ENCODE results near the gene WDR77. TPM values are rescaled to one million over a fixed set of nuclear protein-coding genes. Genes with fewer than 3 reads are reported as not detected.

The WDR77 gene
- polyA plus RNA-seq, 1 donor, result 35.3 TPM

Other genes starting within 250 kb of the WDR77 start
- gene DENND2D, start 248.6 kb downstream of the WDR77 start, polyA plus RNA-seq, result 40.0 TPM
- 2.4 TPM for gene CHI3L2, start 221.5 kb downstream of the WDR77 start, polyA plus RNA-seq
- not detected for gene CHIA, start 158.4 kb downstream of the WDR77 start, polyA plus RNA-seq
- gene OVGP1, start 21.5 kb downstream of the WDR77 start, polyA plus RNA-seq, result 4.1 TPM
- 333 TPM for gene ATP5PB, start 208 bp upstream of the WDR77 start, polyA plus RNA-seq
- gene C1orf162, start 24.7 kb upstream of the WDR77 start, polyA plus RNA-seq, result 3.6 TPM
- gene ADORA3, start 54.4 kb upstream of the WDR77 start, polyA plus RNA-seq, result 2.9 TPM
- gene TMIGD3, start 54.4 kb upstream of the WDR77 start, polyA plus RNA-seq, result 1.4 TPM
- 95.2 TPM for gene RAP1A, start 170.5 kb upstream of the WDR77 start, polyA plus RNA-seq